Suprapubic skin (tissue), 3 donors: Measurements from ENCODE around the gene PTPRD.

Source experiments
- CTCF ChIP-seq, 2 donors: fragments of 200-600 bp in 1 of 2; fragments of 450-650 bp in 1 of 2; sonication (generic) in 1 of 2; IDR thresholded peaks; one replicate each; pipeline ENCODE4 v1.5.1; 2016 to 2019; ENCODE audit warnings: antibody characterized with exemption in 2 of 2, mild to moderate bottlenecking in 1 of 2, moderate library complexity in 1 of 2
- EP300 ChIP-seq: sonication (generic); formaldehyde crosslinking; IDR thresholded peaks from one replicate; pipeline ENCODE4 v1.6.1; 2017; ENCODE audit warnings: antibody characterized with exemption
- POLR2A ChIP-seq, 2 donors: fragments of 450-650 bp; IDR thresholded peaks; one replicate each; pipeline ENCODE4 v1.6.1; 2017; ENCODE audit warnings: antibody characterized with exemption in 2 of 2, mild to moderate bottlenecking in 2 of 2, moderate library complexity in 2 of 2

- TF ChIP-seq CTCF (IDR thresholded peaks at IDR 0.05): no peak
- TF ChIP-seq EP300: no peak
- no peak for TF ChIP-seq POLR2A (IDR thresholded peaks at IDR 0.05)
These were observed 363.9 kb downstream of the PTPRD start for GRCh38 chr9:10248890-10249289.
